Measurements from ENCODE around the gene KRT83.
"Not testable (repeated sequence)": the region's sequence is repeated elsewhere in the genome, so short reads cannot be mapped to it uniquely, and the experiment has no call there.

The KRT83 gene

DNA sequence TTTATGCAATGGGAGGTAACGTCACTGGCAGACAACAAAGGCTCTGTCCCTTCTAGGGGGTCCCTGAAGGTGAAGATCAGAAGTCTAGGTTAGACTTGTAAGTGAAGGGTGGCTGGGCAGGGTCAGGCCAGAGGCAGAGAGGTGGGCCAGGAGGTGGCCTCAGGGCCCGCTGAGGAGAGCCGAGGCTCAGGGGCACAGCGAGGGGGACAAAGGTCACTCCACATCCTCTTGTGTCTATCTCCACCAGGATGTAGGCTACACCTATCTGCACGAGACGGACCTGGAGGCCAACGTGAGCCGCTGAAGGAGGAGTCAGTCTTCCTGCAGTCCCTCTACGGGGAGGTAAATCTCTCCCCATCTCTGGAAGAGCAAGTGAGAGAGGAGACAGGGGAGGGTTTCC, 25.8 kb upstream of the KRT83 start:
- TF ChIP-seq, protein P1, sequence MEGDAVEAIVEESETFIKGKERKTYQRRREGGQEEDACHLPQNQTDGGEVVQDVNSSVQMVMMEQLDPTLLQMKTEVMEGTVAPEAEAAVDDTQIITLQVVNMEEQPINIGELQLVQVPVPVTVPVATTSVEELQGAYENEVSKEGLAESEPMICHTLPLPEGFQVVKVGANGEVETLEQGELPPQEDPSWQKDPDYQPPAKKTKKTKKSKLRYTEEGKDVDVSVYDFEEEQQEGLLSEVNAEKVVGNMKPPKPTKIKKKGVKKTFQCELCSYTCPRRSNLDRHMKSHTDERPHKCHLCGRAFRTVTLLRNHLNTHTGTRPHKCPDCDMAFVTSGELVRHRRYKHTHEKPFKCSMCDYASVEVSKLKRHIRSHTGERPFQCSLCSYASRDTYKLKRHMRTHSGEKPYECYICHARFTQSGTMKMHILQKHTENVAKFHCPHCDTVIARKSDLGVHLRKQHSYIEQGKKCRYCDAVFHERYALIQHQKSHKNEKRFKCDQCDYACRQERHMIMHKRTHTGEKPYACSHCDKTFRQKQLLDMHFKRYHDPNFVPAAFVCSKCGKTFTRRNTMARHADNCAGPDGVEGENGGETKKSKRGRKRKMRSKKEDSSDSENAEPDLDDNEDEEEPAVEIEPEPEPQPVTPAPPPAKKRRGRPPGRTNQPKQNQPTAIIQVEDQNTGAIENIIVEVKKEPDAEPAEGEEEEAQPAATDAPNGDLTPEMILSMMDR (IDR thresholded peaks at IDR 0.05; ENCODE audit: low read depth, low read length) = no peak
- H3K4me3 ChIP-seq (ENCODE audit: low read depth, low read length) = no peak overlapping the region

- no peak overlapping the region for H3K4me3 ChIP-seq (ENCODE audit: low read depth, low read length)
- TF ChIP-seq, protein P1 (IDR thresholded peaks at IDR 0.05; ENCODE audit: low read depth, low read length) = no peak
These were observed 25.4 kb upstream of the KRT83 start for GRCh38 chr12:52346593-52346992.

DNA sequence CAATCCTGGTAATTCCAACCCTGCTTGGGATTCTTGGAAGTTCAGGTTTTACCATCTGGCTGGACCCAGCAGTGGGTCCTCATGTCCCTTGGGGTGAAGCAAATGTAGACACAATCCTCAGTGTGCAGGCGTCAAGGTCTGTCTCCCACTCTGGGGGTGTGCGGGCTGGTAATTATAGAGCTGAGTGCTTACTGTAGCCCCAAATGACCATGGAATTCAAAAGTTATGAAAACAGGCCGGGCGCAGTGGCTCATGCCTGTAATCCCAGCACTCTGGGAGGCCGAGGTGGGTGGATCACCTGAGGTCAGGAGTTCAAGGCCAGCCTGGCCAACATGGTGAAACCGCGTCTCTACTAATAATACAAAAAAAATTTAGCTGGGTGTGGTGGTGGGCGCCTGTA, 23.8 kb upstream of the KRT83 start:
- H3K4me3 ChIP-seq (ENCODE audit: low read depth, low read length) = not testable (repeated sequence)

DNA sequence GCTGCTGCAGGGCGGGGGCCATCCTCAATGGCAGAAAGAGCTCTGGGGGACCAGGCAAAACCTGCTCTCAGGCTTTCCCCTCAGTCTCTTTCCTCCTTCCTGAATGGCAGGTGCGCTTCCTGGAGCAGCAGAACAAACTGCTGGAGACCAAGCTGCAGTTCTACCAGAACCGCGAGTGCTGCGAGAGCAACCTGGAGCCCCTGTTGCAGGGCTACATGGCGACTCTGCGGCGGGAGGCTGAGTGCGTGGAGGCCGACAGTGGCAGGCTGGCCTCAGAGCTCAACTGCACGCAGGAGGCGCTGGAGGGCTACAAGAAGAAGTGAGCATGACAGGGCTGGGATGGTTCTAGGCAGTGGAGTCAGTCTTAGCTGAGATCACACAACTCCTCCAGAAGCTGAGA, 22.9 kb upstream of the KRT83 start:
- TF ChIP-seq, protein P1 (IDR thresholded peaks at IDR 0.05; ENCODE audit: low read depth, low read length) = no peak
- no peak overlapping the region for H3K4me3 ChIP-seq (ENCODE audit: low read depth, low read length)

DNA sequence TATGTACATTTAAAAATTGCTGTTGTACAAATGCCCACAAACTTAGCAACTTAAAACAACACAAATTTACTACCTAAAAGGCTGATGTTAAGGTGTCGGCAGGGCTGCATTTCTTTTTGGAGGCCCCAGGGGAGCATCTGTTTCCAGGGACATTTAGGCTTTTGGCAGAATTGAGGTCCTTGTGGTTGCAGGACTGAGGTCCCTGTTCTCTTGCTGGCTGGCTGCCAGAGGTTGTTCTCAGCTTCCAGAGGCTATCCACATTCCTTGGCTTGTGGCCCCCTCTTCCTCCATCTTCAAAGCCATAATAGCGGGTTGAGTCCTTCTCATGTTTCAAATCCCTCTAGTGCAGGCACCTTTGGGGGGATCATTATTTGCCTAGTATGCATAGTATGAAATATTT, 22.4 kb upstream of the KRT83 start:
- TF ChIP-seq, protein P1 (IDR thresholded peaks at IDR 0.05; ENCODE audit: low read depth, low read length) = no peak
- H3K4me3 ChIP-seq (ENCODE audit: low read depth, low read length) = no peak overlapping the region

- TF ChIP-seq, protein P1 (IDR thresholded peaks at IDR 0.05; ENCODE audit: low read depth, low read length) = no peak
- no peak overlapping the region for H3K4me3 ChIP-seq (ENCODE audit: low read depth, low read length)
These were observed 21.7 kb upstream of the KRT83 start for GRCh38 chr12:52342781-52343490.

- no peak overlapping the region for H3K4me3 ChIP-seq (ENCODE audit: low read depth, low read length)
- TF ChIP-seq, protein P1 (IDR thresholded peaks at IDR 0.05; ENCODE audit: low read depth, low read length) = no peak
These were observed 19.9 kb upstream of the KRT83 start for GRCh38 chr12:52341066-52341580.

All from WI38 (cell line).